Peyer's patch (tissue), 4 donors: ENCODE data around the gene ANKRD66. TPM values are rescaled to one million over a fixed set of nuclear protein-coding genes. Genes with fewer than 3 reads are reported as not detected.
A peak's percentile ranks its signal among the peaks of the same experiment; 100 is the strongest.

ENCODE experiments used
- DNase-seq, 3 donors: peaks; one replicate each; pipeline ENCODE4 v3.0.0-alpha.2; 2017 to 2019
- H3K27ac ChIP-seq, 4 donors: fragments of 200-600 bp; sonication (generic); one replicate each; pipeline ENCODE4 v1.5.1; 2016 to 2019
- H3K27me3 ChIP-seq, 2 donors: fragments of 200-600 bp; sonication (generic); one replicate each; pipeline ENCODE4 v1.5.1; 2019
- H3K36me3 ChIP-seq, 3 donors: fragments of 200-600 bp; sonication (generic); one replicate each; pipeline ENCODE4 v1.5.1; 2016 to 2019
- H3K4me1 ChIP-seq, 4 donors: fragments of 200-600 bp; sonication (generic); one replicate each; pipeline ENCODE4 v1.5.1; 2016 to 2019
- H3K4me3 ChIP-seq, 4 donors: fragments of 200-600 bp; sonication (generic); 1 replicate in 3 of 4; 2 replicates in 1 of 4; pipeline ENCODE4 v1.5.1; 2016 to 2019; ENCODE audit warnings: mild to moderate bottlenecking in 1 of 4
- H3K9me3 ChIP-seq, 4 donors: fragments of 200-600 bp; sonication (generic); one replicate each; pipeline ENCODE4 v1.5.1; 2016 to 2019; ENCODE audit warnings: mild to moderate bottlenecking in 1 of 4
- POLR2A ChIP-seq, 2 donors: fragments of 450-650 bp; IDR thresholded peaks; one replicate each; pipeline ENCODE4 v1.5.1; 2017; ENCODE audit warnings: antibody characterized with exemption in 2 of 2, mild to moderate bottlenecking in 2 of 2, moderate library complexity in 2 of 2
- total RNA-seq, 4 donors: library from RNA; depleted of rRNA; stranded (reverse); fragments of >200 nt; gene quantifications; one replicate each; pipeline ENCODE4 v1.1.0, GENCODE V29; 2016
- TF ChIP-seq, protein P1 (sequence below), 6 experiments: fragments of 450-650 bp in 4 of 6; fragments of 200-600 bp in 2 of 6; sonication (generic) in 1 of 6; IDR thresholded peaks; one replicate each; pipeline ENCODE4 v1.5.1; 2017 to 2019; ENCODE audit warnings: antibody characterized with exemption in 6 of 6, mild to moderate bottlenecking in 3 of 6, moderate library complexity in 1 of 6

Gene ANKRD66
- total RNA-seq, 4 donors from 2014 or later: not detected

DNA sequence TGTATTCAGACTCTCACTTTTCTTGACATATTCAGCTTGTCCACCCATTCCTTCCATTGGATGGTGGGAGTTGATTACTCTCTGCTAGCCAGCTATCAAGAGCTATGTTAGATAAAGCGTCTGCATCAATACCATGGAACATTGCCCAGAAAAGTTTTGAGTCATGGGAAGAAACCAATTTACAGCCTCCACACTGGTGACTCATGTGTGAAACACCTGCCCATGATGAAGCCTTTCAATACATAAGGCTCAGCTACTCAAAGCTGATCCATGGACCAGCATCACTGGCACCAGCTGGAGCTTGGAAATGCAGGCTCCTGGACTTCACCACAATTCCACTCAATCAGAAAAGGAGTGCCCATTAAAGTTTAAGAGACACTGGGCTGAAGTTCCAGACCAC is 27.6 kb upstream of the ANKRD66 start:
- H3K9me3 ChIP-seq: no peaks in the 10 kb centered on the region
- H3K27ac ChIP-seq: no peak overlapping the region
- no peaks in the 10 kb centered on the region for H3K4me1 ChIP-seq
- H3K4me3 ChIP-seq: no peak overlapping the region
- no peaks in the 10 kb centered on the region for H3K36me3 ChIP-seq
- no peaks in the 10 kb centered on the region for H3K27me3 ChIP-seq
- peak in 1 of 3 donors; percentile 49 for DNase-seq
- TF ChIP-seq, protein P1, sequence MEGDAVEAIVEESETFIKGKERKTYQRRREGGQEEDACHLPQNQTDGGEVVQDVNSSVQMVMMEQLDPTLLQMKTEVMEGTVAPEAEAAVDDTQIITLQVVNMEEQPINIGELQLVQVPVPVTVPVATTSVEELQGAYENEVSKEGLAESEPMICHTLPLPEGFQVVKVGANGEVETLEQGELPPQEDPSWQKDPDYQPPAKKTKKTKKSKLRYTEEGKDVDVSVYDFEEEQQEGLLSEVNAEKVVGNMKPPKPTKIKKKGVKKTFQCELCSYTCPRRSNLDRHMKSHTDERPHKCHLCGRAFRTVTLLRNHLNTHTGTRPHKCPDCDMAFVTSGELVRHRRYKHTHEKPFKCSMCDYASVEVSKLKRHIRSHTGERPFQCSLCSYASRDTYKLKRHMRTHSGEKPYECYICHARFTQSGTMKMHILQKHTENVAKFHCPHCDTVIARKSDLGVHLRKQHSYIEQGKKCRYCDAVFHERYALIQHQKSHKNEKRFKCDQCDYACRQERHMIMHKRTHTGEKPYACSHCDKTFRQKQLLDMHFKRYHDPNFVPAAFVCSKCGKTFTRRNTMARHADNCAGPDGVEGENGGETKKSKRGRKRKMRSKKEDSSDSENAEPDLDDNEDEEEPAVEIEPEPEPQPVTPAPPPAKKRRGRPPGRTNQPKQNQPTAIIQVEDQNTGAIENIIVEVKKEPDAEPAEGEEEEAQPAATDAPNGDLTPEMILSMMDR (IDR thresholded peaks at IDR 0.05): no peak
- TF ChIP-seq POLR2A (IDR thresholded peaks at IDR 0.05): no peak

GRCh38 chr6:46720401-46720800 is 26.3 kb upstream of the ANKRD66 start:
- Histone ChIP-seq H3K9me3 (no peaks in the 10 kb centered on the region), H3K4me1 (no peaks in the 10 kb centered on the region), H3K4me3 (no peak overlapping the region), H3K27ac (no peak overlapping the region), H3K36me3 (no peaks in the 10 kb centered on the region), H3K27me3 (no peaks in the 10 kb centered on the region)
- no peak for TF ChIP-seq POLR2A (IDR thresholded peaks at IDR 0.05)
- TF ChIP-seq, protein P1 (IDR thresholded peaks at IDR 0.05): no peak
- no peak for DNase-seq

GRCh38 chr6:46729787-46730326 is 16.9 kb upstream of the ANKRD66 start:
- TF ChIP-seq, protein P1 (IDR thresholded peaks at IDR 0.05): no peak
- no peak for TF ChIP-seq POLR2A (IDR thresholded peaks at IDR 0.05)
- no peaks in the 10 kb centered on the region for H3K36me3 ChIP-seq
- no peak for DNase-seq
- H3K4me3 ChIP-seq: no peak overlapping the region
- no peaks in the 10 kb centered on the region for H3K9me3 ChIP-seq
- H3K4me1 ChIP-seq: no peaks in the 10 kb centered on the region
- H3K27ac ChIP-seq: no peak overlapping the region
- H3K27me3 ChIP-seq: no peaks in the 10 kb centered on the region

DNA sequence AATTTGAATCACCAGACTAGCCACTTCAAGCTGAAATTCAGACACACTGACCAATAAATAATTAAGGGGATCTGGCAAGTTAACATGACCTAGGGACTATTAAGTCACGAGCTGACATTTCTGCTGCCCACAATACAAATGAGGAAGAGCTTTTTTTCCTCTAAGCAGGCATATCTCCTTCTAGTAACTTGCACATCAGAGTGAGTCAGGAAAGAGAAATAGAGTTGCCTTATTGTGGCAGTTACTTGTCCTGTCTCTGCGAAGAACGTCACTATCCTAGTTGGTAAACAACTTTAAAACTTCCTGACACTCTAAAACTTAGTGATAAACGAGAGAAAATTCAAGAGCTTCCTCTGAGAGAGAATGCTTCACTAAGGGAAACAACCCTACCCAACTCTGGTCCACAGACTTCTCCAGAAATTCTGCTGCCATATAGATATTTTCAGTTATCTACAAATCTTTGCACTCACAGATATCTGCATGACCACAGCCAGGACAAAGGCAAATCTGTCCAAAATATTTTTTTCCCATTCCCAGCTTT is 15.7 kb upstream of the ANKRD66 start:
- Histone ChIP-seq H3K4me3 (no peak overlapping the region), H3K9me3 (no peaks in the 10 kb centered on the region), H3K4me1 (peaks cover 0 to 9% (median 0%) of the 10 kb centered on the region in 4 donors), H3K36me3 (no peaks in the 10 kb centered on the region), H3K27me3 (no peaks in the 10 kb centered on the region), H3K27ac (no peak overlapping the region)
- no peak for TF ChIP-seq POLR2A (IDR thresholded peaks at IDR 0.05)
- TF ChIP-seq, protein P1 (IDR thresholded peaks at IDR 0.05): no peak
- no peak for DNase-seq

- Histone ChIP-seq H3K4me3 (no peak overlapping the region), H3K36me3 (no peaks in the 10 kb centered on the region), H3K4me1 (peaks cover 0 to 10% (median 0%) of the 10 kb centered on the region in 4 donors), H3K27ac (no peak overlapping the region), H3K9me3 (no peaks in the 10 kb centered on the region), H3K27me3 (no peaks in the 10 kb centered on the region)
- TF ChIP-seq, protein P1 (IDR thresholded peaks at IDR 0.05): no peak
- TF ChIP-seq POLR2A (IDR thresholded peaks at IDR 0.05): no peak
- no peak for DNase-seq
Observed at GRCh38 chr6:46733341-46733801, 13.4 kb upstream of the ANKRD66 start.
